Activated B cell treated with CpG ODN at 0.5 μM for 24 hours (primary cell): ENCODE results near the gene CILP2. TPM values are rescaled to one million over a fixed set of nuclear protein-coding genes. Genes with fewer than 3 reads are reported as not detected.
A peak's percentile ranks its signal among the peaks of the same experiment; 100 is the strongest.

Experiments used
- ATAC-seq: fragments of 200-7000 bp; cut with Tn5 transposase; one replicate; pipeline ENCODE4 v1.10.0; 2021; ENCODE audit warnings: low read depth, mild to moderate bottlenecking, moderate library complexity
- CTCF ChIA-PET: fragments of 350-600 bp; sonication (Branson Sonifier 250); formaldehyde crosslinking; loops from one replicate; lab custom pipeline; 2021; ENCODE audit warnings: antibody characterized with exemption; lab: Charles Lee
- POLR2A ChIA-PET: fragments of 350-600 bp; sonication (Branson Sonifier 250); formaldehyde crosslinking; loops from one replicate; lab custom pipeline; 2021; ENCODE audit warnings: antibody characterized with exemption; lab: Charles Lee
- DNase-seq: peaks from one replicate; pipeline ENCODE4 v3.0.0; 2022
- H3K27ac Mint-ChIP-seq: one replicate; pipeline ENCODE4 v1.8.0; 2020; ENCODE audit warnings: mixed read lengths
- H3K27me3 Mint-ChIP-seq: one replicate; pipeline ENCODE4 v1.8.0; 2021; ENCODE audit warnings: mixed read lengths
- H3K36me3 Mint-ChIP-seq: one replicate; pipeline ENCODE4 v1.8.0; 2021; ENCODE audit warnings: low read depth, mixed read lengths
- H3K4me1 Mint-ChIP-seq: one replicate; pipeline ENCODE4 v1.8.0; 2021; ENCODE audit warnings: mixed read lengths
- H3K4me3 Mint-ChIP-seq: one replicate; pipeline ENCODE4 v1.8.0; 2020; ENCODE audit warnings: mild to moderate bottlenecking, mixed read lengths
- H3K9me3 Mint-ChIP-seq: one replicate; pipeline ENCODE4 v1.8.0; 2020; ENCODE audit warnings: mixed read lengths
- CTCF ChIP-seq: fragments of 200-600 bp; IDR thresholded peaks from one replicate; pipeline ENCODE4 v1.8.0; 2022; ENCODE audit warnings: antibody characterized with exemption, mild to moderate bottlenecking
- intact Hi-C: fragments of 100-400 bp; cut with micrococcal nuclease; formaldehyde crosslinking; loops from one replicate; pipeline ENCODE4 v1.15.1; 2024
- total RNA-seq: library from RNA; stranded (reverse); gene quantifications from 2 replicates; pipeline ENCODE4 v1.2.3, GENCODE V29; 2022

Gene CILP2
- total RNA-seq, 1 donor from 2014 or later = 0.27 TPM

GRCh38 chr19:19554074-19555023 is 16.3 kb downstream of the CILP2 start:
- DNase-seq (peak; percentile 43), ATAC-seq (peak; percentile 48)
- Mint-ChIP-seq H3K27ac (no peak overlapping the region), H3K9me3 (peaks cover 2% of the 10 kb centered on the region), H3K4me3 (no peak overlapping the region), H3K4me1 (no peaks in the 10 kb centered on the region), H3K36me3 (peaks cover 5% of the 10 kb centered on the region), H3K27me3 (peaks cover 1% of the 10 kb centered on the region)
- POLR2A ChIA-PET = interaction anchor here (0.6 to 1.0 kb wide), 2 partner anchors 11 to 17 kb away, joined by 3 to 6 read pairs; no protein-coding TSS in a partner anchor
- intact Hi-C loops = loop anchor here (2.0 kb wide), 1 partner anchor 22 kb away; no protein-coding TSS in a partner anchor
- TF ChIP-seq CTCF = no peak
- CTCF ChIA-PET = interaction anchor here (0.7 to 1.3 kb wide), 8 partner anchors 22 to 368 kb away, joined by 3 to 9 read pairs (median 3); partner anchors contain the start of gene GMIP

- H3K27ac Mint-ChIP-seq = no peak overlapping the region
- POLR2A ChIA-PET = interaction anchor here (0.7 kb wide), 1 partner anchor 17 kb away, joined by 4 read pairs; no protein-coding TSS in a partner anchor
- ATAC-seq = peak; percentile 40
Measured at GRCh38 chr19:19558055-19558454, 20.0 kb downstream of the CILP2 start.

GRCh38 chr19:19558636-19559035 is 20.6 kb downstream of the CILP2 start:
- H3K4me3 Mint-ChIP-seq = no peak overlapping the region
- ChIA-PET POLR2A (no interaction called here), CTCF (no interaction called here)
- DNase-seq (no peak), ATAC-seq (no peak)
- H3K27me3 Mint-ChIP-seq = no peaks in the 10 kb centered on the region
- H3K36me3 Mint-ChIP-seq = peaks cover 15% of the 10 kb centered on the region
- H3K27ac Mint-ChIP-seq = no peak overlapping the region
- no peaks in the 10 kb centered on the region for H3K4me1 Mint-ChIP-seq
- intact Hi-C loops = no loop called here
- H3K9me3 Mint-ChIP-seq = no peaks in the 10 kb centered on the region
- TF ChIP-seq CTCF = no peak

More at GRCh38 chr19:19558055-19558454, 20.0 kb downstream of the CILP2 start:
- intact Hi-C loops = no loop called here
- H3K36me3 Mint-ChIP-seq = peaks cover 15% of the 10 kb centered on the region
- CTCF ChIA-PET = no interaction called here
- TF ChIP-seq CTCF = no peak
- no peaks in the 10 kb centered on the region for H3K9me3 Mint-ChIP-seq
- H3K4me1 Mint-ChIP-seq = no peaks in the 10 kb centered on the region
- no peaks in the 10 kb centered on the region for H3K27me3 Mint-ChIP-seq
- DNase-seq = no peak
- H3K4me3 Mint-ChIP-seq = no peak overlapping the region

GRCh38 chr19:19559931-19560330 is 21.9 kb downstream of the CILP2 start:
- CTCF ChIA-PET = interaction anchor here (1.2 kb wide), 1 partner anchor 9 kb away, joined by 3 read pairs; no protein-coding TSS in a partner anchor
- no peak overlapping the region for H3K4me3 Mint-ChIP-seq
- TF ChIP-seq CTCF = no peak

More at GRCh38 chr19:19559931-19560330, 21.9 kb downstream of the CILP2 start:
- Mint-ChIP-seq H3K36me3 (peaks cover 23% of the 10 kb centered on the region), H3K4me1 (no peaks in the 10 kb centered on the region), H3K9me3 (no peaks in the 10 kb centered on the region), H3K27me3 (no peaks in the 10 kb centered on the region), H3K27ac (no peak overlapping the region)
- no peak for ATAC-seq
- intact Hi-C loops = no loop called here
- POLR2A ChIA-PET = interaction anchor here (0.5 kb wide), 1 partner anchor 383 kb away, joined by 3 read pairs; no protein-coding TSS in a partner anchor
- DNase-seq = no peak
